ENCODE measurements around the gene TRIM9.
"Not testable (repeated sequence)": the region's sequence is repeated elsewhere in the genome, so short reads cannot be mapped to it uniquely, and the experiment has no call there.

TRIM9 gene

GRCh38 chr14:50964683-50965390, 130.1 kb downstream of the TRIM9 start:
- no peak for DNase-seq (ENCODE audit: low read depth)
- TF ChIP-seq CTCF (IDR thresholded peaks at IDR 0.05; ENCODE audit: control insufficient read depth, extremely low read depth, insufficient read depth): no peak
- H3K4me3 ChIP-seq (ENCODE audit: low read depth, low read length): no peak overlapping the region

GRCh38 chr14:50963919-50964318, 131.0 kb downstream of the TRIM9 start:
- no peak for TF ChIP-seq CTCF (IDR thresholded peaks at IDR 0.05; ENCODE audit: control insufficient read depth, extremely low read depth, insufficient read depth)
- DNase-seq (ENCODE audit: low read depth): no peak
- no peak overlapping the region for H3K4me3 ChIP-seq (ENCODE audit: low read depth, low read length)

- H3K4me3 ChIP-seq (ENCODE audit: low read depth, low read length): no peak overlapping the region
- DNase-seq (ENCODE audit: low read depth): no peak
- TF ChIP-seq CTCF (IDR thresholded peaks at IDR 0.05; ENCODE audit: control insufficient read depth, extremely low read depth, insufficient read depth): no peak
These were observed 133.2 kb downstream of the TRIM9 start for GRCh38 chr14:50961605-50962221.

GRCh38 chr14:50957296-50957695, 137.6 kb downstream of the TRIM9 start:
- no peak overlapping the region for H3K4me3 ChIP-seq (ENCODE audit: low read depth, low read length)
- DNase-seq (ENCODE audit: low read depth): no peak
- TF ChIP-seq CTCF (IDR thresholded peaks at IDR 0.05; ENCODE audit: control insufficient read depth, extremely low read depth, insufficient read depth): no peak

- not testable (repeated sequence) for DNase-seq (ENCODE audit: low read depth); H3K4me3 ChIP-seq (ENCODE audit: low read depth, low read length)
These were observed 138.5 kb downstream of the TRIM9 start for GRCh38 chr14:50956421-50956820.

- peak; percentile 48 for TF ChIP-seq CTCF (IDR thresholded peaks at IDR 0.05; ENCODE audit: control insufficient read depth, extremely low read depth, insufficient read depth)
- DNase-seq (ENCODE audit: low read depth): peak; percentile 68
- H3K4me3 ChIP-seq (ENCODE audit: low read depth, low read length): no peak overlapping the region
These were observed 139.4 kb downstream of the TRIM9 start for GRCh38 chr14:50955373-50956043.

- H3K4me3 ChIP-seq (ENCODE audit: low read depth, low read length): no peak overlapping the region
- no peak for DNase-seq (ENCODE audit: low read depth)
- peak; percentile 66 for TF ChIP-seq CTCF (IDR thresholded peaks at IDR 0.05; ENCODE audit: control insufficient read depth, extremely low read depth, insufficient read depth)
These were observed 140.0 kb downstream of the TRIM9 start for GRCh38 chr14:50954811-50955372.

Measured in LNCaP clone FGC (cell line).